GM21447 (cell line): ENCODE measurements around the gene TGFBR2.

Experiments
- ATAC-seq: cut with Tn5 transposase; IDR thresholded peaks from one replicate; pipeline ENCODE4 v1.9.1; 2021; ENCODE audit not compliant: unreplicated experiment

Gene TGFBR2

GRCh38 chr3:30688776-30689641 lies 82.6 kb downstream of the TGFBR2 start:
- ATAC-seq, result no peak

- ATAC-seq, result no peak
Measured at GRCh38 chr3:30690199-30690598, 83.8 kb downstream of the TGFBR2 start.

- ATAC-seq, result no peak
Measured at GRCh38 chr3:30691249-30691880, 85.0 kb downstream of the TGFBR2 start.

- ATAC-seq, result no peak
Measured at GRCh38 chr3:30691944-30692343, 85.5 kb downstream of the TGFBR2 start.

GRCh38 chr3:30692498-30693130 lies 86.2 kb downstream of the TGFBR2 start:
- no peak for ATAC-seq

GRCh38 chr3:30693470-30694120 lies 87.2 kb downstream of the TGFBR2 start:
- ATAC-seq, result peak; percentile 92

- ATAC-seq, result no peak
Measured at GRCh38 chr3:30694148-30694547, 87.7 kb downstream of the TGFBR2 start.

- no peak for ATAC-seq
Measured at GRCh38 chr3:30694668-30695067, 88.3 kb downstream of the TGFBR2 start.

GRCh38 chr3:30695302-30696061 lies 89.1 kb downstream of the TGFBR2 start:
- no peak for ATAC-seq

GRCh38 chr3:30696403-30696819 lies 90.0 kb downstream of the TGFBR2 start:
- ATAC-seq, result no peak

GRCh38 chr3:30696896-30697295 lies 90.5 kb downstream of the TGFBR2 start:
- ATAC-seq, result no peak

GRCh38 chr3:30698549-30698948 lies 92.1 kb downstream of the TGFBR2 start:
- ATAC-seq, result no peak

- no peak for ATAC-seq
Measured at GRCh38 chr3:30699927-30700326, 93.5 kb downstream of the TGFBR2 start.

GRCh38 chr3:30700702-30701321 lies 94.4 kb downstream of the TGFBR2 start:
- ATAC-seq, result no peak

GRCh38 chr3:30702038-30702827 lies 95.8 kb downstream of the TGFBR2 start:
- ATAC-seq, result no peak

GRCh38 chr3:30702828-30703397 lies 96.5 kb downstream of the TGFBR2 start:
- no peak for ATAC-seq

- ATAC-seq, result no peak
Measured at GRCh38 chr3:30704931-30705890, 98.8 kb downstream of the TGFBR2 start.

- no peak for ATAC-seq
Measured at GRCh38 chr3:30707825-30708224, 101.4 kb downstream of the TGFBR2 start.
